SJCRH30 (cell line): Measurements from ENCODE around the gene PLXNC1. TPM values are rescaled to one million over a fixed set of nuclear protein-coding genes. Genes with fewer than 3 reads are reported as not detected.
A peak's percentile ranks its signal among the peaks of the same experiment; 100 is the strongest.

Experiments used
- DNase-seq, 2 experiments: peaks; one replicate each; pipeline ENCODE4 v3.0.0-alpha.2; 2015 to 2020
- H3K27ac ChIP-seq: fragments of 250-450 bp; sonication (Bioruptor Pico); 2 replicates; pipeline ENCODE4 v1.5.1; 2020; ENCODE audit warnings: mild to moderate bottlenecking, moderate library complexity
- H3K27me3 ChIP-seq: fragments of 250-450 bp; sonication (Bioruptor Pico); 2 replicates; pipeline ENCODE4 v1.5.1; 2020; ENCODE audit warnings: mild to moderate bottlenecking, moderate library complexity
- H3K36me3 ChIP-seq: fragments of 250-450 bp; sonication (Bioruptor Pico); 2 replicates; pipeline ENCODE4 v1.5.1; 2020; ENCODE audit warnings: mild to moderate bottlenecking, moderate library complexity
- H3K4me1 ChIP-seq: fragments of 250-450 bp; sonication (Bioruptor Pico); 2 replicates; pipeline ENCODE4 v1.5.1; 2020; ENCODE audit warnings: mild to moderate bottlenecking, moderate library complexity
- H3K4me3 ChIP-seq: fragments of 250-450 bp; sonication (Bioruptor Pico); 2 replicates; pipeline ENCODE4 v1.5.1; 2020; ENCODE audit warnings: mild to moderate bottlenecking, moderate library complexity
- H3K9me3 ChIP-seq: fragments of 250-450 bp; sonication (Bioruptor Pico); replicated peaks from 2 replicates; pipeline ENCODE4 v1.5.1; 2020; ENCODE audit warnings: mild to moderate bottlenecking, moderate library complexity
- total RNA-seq: library from RNA; depleted of rRNA; stranded (reverse); fragments of >200 nt; shearing (Covaris generic); gene quantifications from 2 replicates; pipeline ENCODE4 v1.2.3, GENCODE V29; 2014

The PLXNC1 gene
- total RNA-seq, 1 experiment from 2014 or later = 0.08 TPM

DNA sequence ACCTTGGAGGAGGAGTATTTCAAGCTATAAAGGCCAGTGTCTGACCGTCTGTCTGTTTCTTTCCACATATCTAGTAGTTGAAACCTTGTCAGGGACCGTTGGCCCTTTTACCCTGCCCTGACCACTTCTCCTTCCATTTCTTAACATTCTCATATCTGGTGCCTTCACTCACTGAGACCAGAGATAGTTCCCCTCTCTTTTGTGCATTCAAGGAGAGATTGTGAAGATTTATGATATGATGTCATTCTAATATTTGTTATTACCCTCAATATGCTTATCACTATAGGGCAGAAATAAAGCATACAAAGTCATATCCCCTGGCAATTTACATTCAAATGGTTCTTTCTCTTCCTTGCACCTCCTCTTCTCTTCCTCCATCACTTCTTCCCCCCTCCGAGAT is 83.3 kb downstream of the PLXNC1 start:
- Histone ChIP-seq H3K27ac (no peak overlapping the region), H3K4me1 (no peaks in the 10 kb centered on the region), H3K4me3 (no peak overlapping the region), H3K36me3 (no peaks in the 10 kb centered on the region), H3K27me3 (no peaks in the 10 kb centered on the region), H3K9me3 (no peaks in the 10 kb centered on the region)
- no peak for DNase-seq

DNA sequence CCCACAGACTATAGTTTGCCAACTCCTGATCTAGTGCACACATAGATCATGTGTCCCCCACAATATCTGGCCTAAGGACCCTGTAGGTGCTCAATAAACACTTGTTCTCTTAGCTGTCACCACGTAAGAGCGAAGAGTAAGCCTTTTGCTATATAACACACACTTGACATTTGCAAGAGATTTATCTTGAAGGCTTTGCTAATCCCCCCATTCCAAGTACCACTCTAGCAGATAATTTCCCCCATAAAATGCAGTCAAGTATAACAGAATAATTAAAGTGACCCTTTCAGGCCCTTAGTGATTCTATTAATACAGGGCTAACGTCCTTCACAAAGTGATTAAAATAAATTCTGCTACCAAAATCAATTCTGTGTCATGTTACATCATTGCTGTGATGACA is 87.5 kb downstream of the PLXNC1 start:
- Histone ChIP-seq H3K9me3 (no peaks in the 10 kb centered on the region), H3K27me3 (no peaks in the 10 kb centered on the region), H3K4me1 (no peaks in the 10 kb centered on the region), H3K4me3 (no peak overlapping the region), H3K36me3 (no peaks in the 10 kb centered on the region), H3K27ac (no peak overlapping the region)
- no peak for DNase-seq

DNA sequence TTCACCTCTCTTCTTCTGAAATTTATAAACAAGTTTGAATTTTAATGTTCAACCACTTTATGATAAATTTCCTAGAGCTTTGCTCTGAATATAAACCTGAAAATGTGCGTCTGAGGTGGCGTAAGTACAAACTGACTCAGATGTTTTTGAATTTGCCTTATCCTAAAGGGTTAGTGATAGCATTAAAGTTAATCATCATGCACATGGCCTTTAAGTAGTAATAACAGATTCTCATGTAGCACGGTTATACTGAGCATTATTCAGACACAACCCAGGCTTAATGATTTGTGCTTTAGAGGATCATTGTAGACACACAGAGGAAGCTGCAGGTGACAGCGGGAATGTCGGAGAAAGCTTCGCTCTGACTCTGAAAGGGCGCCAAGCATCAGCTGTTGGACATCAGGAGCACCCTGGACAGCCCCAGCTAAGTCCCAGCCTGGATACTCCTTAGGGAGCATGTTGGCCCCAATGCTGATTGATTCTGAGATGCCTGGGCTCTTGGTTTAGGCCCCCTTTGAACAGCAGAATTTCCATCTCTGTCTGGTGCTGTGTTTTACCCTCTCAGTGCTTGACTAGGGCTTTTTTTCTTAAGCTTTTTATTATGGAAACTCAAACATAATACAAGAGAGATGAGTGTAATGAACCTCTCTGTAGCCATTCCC is 91.1 kb downstream of the PLXNC1 start:
- Histone ChIP-seq H3K4me1 (no peaks in the 10 kb centered on the region), H3K36me3 (no peaks in the 10 kb centered on the region), H3K4me3 (no peak overlapping the region), H3K27me3 (no peaks in the 10 kb centered on the region), H3K9me3 (no peaks in the 10 kb centered on the region), H3K27ac (no peak overlapping the region)
- no peak for DNase-seq

DNA sequence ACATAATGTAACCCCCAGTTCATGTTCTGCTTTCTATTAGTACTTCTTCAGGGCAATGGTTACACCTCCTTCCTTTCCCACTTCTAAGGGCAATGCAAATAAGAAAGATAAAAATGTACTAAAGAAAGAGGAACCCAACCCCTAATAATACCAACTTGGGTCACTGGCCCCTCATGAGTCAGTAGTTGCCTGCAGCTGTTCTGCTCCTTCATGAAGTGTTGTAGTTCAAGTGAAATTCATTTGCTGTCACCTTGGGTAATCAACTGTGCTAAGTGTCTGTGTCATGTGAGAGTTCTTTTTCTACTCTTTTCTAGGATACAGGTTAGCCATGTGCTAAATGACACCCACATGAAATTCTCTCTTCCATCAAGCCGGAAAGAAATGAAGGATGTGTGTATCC is 91.8 kb downstream of the PLXNC1 start:
- Histone ChIP-seq H3K36me3 (no peaks in the 10 kb centered on the region), H3K9me3 (no peaks in the 10 kb centered on the region), H3K4me3 (no peak overlapping the region), H3K4me1 (no peaks in the 10 kb centered on the region), H3K27me3 (no peaks in the 10 kb centered on the region), H3K27ac (no peak overlapping the region)
- peak in 1 of 2 experiments; percentile 8 for DNase-seq

DNA sequence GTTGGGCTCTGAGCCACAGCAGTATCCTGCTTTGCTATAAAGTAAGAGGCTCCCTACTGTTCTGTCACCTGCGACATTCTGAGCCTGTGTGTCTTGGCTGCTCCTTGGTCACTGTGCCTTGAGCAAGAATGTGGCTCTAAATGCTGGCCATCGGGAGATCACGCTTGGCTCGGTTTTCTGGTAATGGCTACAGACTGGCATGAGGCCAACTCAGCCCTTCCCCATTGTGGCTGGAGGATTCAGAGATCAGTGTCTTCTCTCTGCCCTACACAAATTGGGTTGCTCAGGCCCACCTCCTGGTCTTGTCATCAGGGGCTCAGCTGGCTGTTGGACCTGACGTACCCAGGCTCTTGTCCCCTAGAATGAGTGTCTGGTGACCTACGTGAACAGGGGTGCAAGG is 94.5 kb downstream of the PLXNC1 start:
- H3K27me3 ChIP-seq = no peaks in the 10 kb centered on the region
- no peak overlapping the region for H3K27ac ChIP-seq
- no peaks in the 10 kb centered on the region for H3K4me1 ChIP-seq
- H3K9me3 ChIP-seq = no peaks in the 10 kb centered on the region
- no peaks in the 10 kb centered on the region for H3K36me3 ChIP-seq
- H3K4me3 ChIP-seq = no peak overlapping the region
- peak in 1 of 2 experiments; percentile 11 for DNase-seq

DNA sequence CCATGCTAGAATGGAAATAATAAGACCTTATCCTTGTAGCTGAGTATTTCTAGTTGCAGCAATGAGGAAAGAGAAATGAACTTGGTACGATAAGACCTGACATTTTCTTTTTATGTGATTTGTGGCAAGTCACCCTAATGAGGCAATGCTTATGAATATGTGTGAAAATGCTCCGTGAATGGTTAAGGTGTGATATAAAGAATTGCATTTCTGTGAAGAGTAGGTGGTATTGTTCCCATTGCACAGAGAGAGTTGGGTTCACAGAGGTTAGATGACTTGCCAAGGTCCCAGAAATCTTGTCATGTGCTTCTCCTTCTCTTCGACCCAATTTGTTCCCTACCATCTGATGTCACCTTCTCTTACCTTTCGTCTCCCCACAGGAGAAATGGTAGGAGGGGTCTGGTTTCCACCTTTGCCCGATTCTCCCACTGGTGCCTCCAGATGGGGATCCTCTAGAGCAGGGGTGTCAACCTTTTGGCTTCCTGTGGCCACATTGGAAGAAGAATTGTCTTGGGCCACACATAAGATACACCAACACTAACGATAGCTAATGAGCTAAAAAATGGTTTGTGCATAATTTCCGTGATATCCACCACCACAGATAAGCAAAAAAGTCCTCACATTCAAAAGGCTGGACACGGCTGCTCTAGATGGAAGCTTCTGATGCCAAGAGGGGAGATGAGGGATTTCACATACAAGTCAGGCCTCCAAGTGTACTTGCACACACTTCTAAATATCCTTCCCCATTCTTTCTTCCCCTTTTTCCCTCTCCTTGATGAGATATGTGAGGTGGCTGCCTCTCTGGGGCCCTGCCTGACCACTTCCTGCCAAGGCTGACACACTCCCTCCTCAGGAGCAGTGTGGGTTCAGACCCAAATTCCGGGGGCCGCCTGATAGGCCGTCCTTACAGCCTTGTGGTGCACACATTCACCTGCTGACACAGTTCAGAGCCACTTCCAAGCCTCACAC is 96.1 kb downstream of the PLXNC1 start:
- Histone ChIP-seq H3K9me3 (no peaks in the 10 kb centered on the region), H3K27me3 (no peaks in the 10 kb centered on the region), H3K4me1 (no peaks in the 10 kb centered on the region), H3K36me3 (no peaks in the 10 kb centered on the region), H3K4me3 (no peak overlapping the region), H3K27ac (no peak overlapping the region)
- no peak for DNase-seq

DNA sequence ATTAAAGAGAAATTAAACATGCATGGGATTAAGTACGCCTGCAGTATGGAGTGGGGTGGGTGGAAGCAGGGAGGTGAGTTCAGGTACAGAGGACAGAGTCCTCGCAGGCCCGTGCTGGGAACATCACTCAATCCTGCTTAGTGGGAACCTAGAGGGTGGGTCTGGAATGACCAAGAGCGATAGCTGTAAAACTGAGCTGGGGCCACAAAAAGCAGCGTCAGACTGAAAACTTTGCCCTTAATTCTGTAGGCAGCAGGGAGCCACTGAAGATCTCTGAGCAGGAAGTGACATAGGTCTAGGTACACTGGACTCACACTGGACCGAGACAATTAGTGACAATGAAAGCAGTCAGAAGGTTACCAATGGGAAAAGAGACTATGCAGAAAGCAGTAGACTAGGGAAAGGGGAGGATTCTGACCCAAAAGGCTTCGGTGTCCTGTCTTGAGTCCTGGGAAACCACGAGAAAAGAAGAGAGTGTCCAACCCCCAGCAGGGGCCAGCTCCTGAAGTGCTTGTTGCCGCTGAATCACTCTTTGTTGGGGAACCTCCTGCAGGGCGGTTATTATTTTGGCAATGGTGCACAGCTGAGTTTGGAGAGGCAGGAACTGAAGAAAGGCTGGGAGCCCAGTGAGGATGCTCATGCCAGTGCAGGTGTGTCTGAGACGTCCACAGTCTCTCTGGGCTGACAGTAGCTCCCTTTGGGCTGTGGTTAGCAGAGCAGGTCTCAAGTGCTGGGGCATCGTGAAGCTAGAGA is 97.4 kb downstream of the PLXNC1 start:
- H3K4me3 ChIP-seq = no peak overlapping the region
- H3K27me3 ChIP-seq = no peaks in the 10 kb centered on the region
- no peaks in the 10 kb centered on the region for H3K4me1 ChIP-seq
- no peak overlapping the region for H3K27ac ChIP-seq
- no peak for DNase-seq
- no peaks in the 10 kb centered on the region for H3K36me3 ChIP-seq
- no peaks in the 10 kb centered on the region for H3K9me3 ChIP-seq

DNA sequence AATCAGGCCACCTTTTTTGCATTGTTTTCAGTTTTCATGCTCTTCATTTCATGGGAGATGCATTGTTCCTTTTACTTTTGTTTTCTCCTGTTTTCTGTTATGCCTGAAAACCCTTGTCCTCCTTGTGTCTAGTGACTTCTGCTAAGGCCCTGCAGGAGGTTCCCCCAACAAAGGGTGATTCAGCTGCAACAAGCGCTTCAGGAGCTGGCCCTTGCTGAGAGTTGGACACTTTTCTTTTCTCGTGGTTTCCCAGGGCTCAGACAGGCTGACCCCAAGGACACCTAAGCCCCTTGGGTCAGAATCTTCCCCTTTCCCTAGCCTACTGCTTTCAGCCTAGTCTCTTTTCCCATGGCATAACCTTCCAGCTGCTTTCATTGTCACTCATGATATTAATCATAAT is 98.9 kb downstream of the PLXNC1 start:
- Histone ChIP-seq H3K36me3 (no peaks in the 10 kb centered on the region), H3K27ac (no peak overlapping the region), H3K9me3 (no peaks in the 10 kb centered on the region), H3K27me3 (no peaks in the 10 kb centered on the region), H3K4me1 (no peaks in the 10 kb centered on the region), H3K4me3 (no peak overlapping the region)
- DNase-seq = no peak

DNA sequence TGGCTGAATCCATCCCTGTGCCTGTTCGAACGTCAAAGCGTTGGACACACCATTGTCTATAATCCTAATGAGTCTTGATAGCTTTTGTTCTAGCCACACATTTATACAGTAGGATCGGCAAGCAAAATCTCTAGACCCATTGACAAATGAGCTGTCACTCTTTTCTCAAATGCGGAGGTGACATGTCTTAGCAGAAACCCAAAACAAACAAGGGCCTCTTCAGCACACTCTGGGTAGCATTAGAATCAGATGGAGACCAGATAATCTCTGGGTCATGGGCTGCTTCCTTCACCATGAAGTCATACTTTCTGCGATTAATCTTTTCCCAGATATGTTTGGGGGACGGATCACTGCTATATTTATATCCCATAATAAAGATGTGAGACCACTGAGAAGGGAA is 100.2 kb downstream of the PLXNC1 start:
- Histone ChIP-seq H3K9me3 (no peaks in the 10 kb centered on the region), H3K4me3 (no peak overlapping the region), H3K4me1 (no peaks in the 10 kb centered on the region), H3K36me3 (no peaks in the 10 kb centered on the region), H3K27ac (no peak overlapping the region), H3K27me3 (no peaks in the 10 kb centered on the region)
- DNase-seq = no peak

DNA sequence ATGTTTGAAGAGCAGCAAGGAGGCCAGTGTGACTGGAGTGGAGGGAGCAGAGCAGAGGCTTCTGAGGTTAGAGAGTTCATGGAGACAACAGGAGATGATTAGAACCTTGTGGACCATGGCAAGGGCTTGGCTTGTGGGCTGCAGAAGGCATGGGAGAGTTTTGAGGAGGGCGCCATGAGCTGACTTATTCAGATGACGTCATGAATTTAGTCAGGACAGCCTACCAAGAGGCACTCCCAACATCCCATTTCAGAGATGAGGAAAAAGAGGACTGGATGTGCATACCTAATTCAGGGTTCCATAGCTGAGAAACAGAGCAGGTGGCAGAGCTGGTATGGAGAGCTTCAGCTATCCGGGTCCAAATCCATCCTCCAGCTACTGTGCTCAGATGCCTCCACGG is 101.8 kb downstream of the PLXNC1 start:
- no peak for DNase-seq
- H3K36me3 ChIP-seq = no peaks in the 10 kb centered on the region
- no peak overlapping the region for H3K27ac ChIP-seq
- H3K9me3 ChIP-seq = no peaks in the 10 kb centered on the region
- no peak overlapping the region for H3K4me3 ChIP-seq
- H3K4me1 ChIP-seq = no peaks in the 10 kb centered on the region
- no peaks in the 10 kb centered on the region for H3K27me3 ChIP-seq

DNA sequence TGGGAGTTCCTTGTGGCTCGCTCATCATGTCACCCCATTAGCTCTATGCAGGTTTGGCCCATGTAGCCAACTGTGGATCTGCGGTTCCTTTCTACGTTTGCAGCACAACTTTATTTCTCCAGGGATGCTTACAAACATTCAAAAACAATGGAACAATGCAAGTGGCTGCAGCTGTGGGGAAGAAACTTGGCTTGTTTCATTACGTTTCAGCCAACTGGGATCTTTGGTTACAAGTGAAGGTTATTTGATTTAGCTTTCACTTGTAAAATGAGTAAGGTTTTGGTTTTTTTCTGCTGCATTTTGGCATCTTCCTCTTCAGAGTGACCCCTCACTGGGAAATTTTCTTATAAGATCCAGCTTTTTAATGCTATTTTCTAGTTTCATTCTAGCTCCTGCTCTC is 105.9 kb downstream of the PLXNC1 start:
- no peaks in the 10 kb centered on the region for H3K9me3 ChIP-seq
- H3K4me3 ChIP-seq = no peak overlapping the region
- H3K27ac ChIP-seq = no peak overlapping the region
- H3K27me3 ChIP-seq = no peaks in the 10 kb centered on the region
- no peaks in the 10 kb centered on the region for H3K36me3 ChIP-seq
- no peak for DNase-seq
- H3K4me1 ChIP-seq = no peaks in the 10 kb centered on the region

DNA sequence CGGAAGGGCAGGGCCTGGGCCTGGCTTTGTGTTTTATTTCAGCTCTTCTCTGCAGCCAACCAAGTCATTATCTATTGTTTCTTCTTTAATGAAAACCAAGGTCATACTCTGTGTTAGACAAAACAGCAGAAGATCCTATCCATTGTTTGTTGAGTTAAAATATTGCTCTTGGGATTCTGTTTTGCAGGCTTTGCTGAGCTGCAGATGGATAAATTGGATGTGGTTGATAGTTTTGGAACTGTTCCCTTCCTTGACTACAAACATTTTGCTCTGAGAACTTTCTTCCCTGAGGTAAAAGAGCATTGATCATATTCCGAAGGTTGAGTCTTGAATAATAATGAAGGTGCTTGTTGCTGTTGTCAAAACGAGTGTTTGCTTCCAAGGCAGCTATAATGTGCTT is 106.6 kb downstream of the PLXNC1 start:
- DNase-seq = no peak
- no peaks in the 10 kb centered on the region for H3K27me3 ChIP-seq
- no peak overlapping the region for H3K4me3 ChIP-seq
- no peaks in the 10 kb centered on the region for H3K9me3 ChIP-seq
- H3K36me3 ChIP-seq = no peaks in the 10 kb centered on the region
- no peaks in the 10 kb centered on the region for H3K4me1 ChIP-seq
- no peak overlapping the region for H3K27ac ChIP-seq

DNA sequence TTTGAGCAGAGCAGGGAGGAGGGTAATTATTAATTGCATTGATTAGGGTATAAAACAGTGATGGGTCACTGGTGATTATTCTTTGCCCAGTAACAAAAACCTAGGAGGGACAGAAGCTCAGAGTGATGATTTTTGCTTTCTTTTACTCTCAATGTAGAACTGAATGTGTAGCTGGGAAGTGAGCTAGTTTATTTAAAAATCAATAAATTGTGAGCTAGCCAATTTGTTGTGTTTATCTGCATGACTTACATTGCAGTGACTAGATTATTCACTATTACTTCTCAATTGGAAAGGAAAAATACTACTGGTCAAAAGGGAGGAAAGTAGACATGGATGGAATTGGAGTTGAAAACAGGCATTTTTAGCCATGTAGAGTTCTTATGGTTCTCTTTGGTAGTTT is 107.1 kb downstream of the PLXNC1 start:
- H3K4me3 ChIP-seq = no peak overlapping the region
- no peaks in the 10 kb centered on the region for H3K27me3 ChIP-seq
- no peak overlapping the region for H3K27ac ChIP-seq
- H3K9me3 ChIP-seq = no peaks in the 10 kb centered on the region
- H3K36me3 ChIP-seq = no peaks in the 10 kb centered on the region
- DNase-seq = no peak
- no peaks in the 10 kb centered on the region for H3K4me1 ChIP-seq

DNA sequence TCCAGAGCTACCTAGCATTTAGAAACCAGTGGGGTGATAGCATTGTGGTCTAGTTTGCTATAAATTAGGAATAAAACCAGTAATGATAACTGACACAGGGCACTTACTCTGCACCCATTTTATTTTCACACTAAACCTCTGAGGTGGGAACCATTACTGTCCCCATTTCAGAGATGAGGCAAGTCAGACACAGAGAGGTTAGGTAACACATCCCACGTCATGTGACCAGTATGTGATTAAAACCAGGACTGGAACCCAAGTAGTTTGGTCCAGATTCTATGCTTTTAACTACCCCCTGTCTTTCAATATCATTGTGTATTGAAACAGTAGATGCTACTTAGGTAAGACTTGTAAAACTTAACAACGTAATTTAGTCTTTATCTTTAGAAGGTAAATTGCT is 110.2 kb downstream of the PLXNC1 start:
- no peak overlapping the region for H3K27ac ChIP-seq
- no peak for DNase-seq
- H3K4me3 ChIP-seq = no peak overlapping the region
- no peaks in the 10 kb centered on the region for H3K27me3 ChIP-seq
- no peaks in the 10 kb centered on the region for H3K36me3 ChIP-seq
- no peaks in the 10 kb centered on the region for H3K4me1 ChIP-seq
- no peaks in the 10 kb centered on the region for H3K9me3 ChIP-seq

DNA sequence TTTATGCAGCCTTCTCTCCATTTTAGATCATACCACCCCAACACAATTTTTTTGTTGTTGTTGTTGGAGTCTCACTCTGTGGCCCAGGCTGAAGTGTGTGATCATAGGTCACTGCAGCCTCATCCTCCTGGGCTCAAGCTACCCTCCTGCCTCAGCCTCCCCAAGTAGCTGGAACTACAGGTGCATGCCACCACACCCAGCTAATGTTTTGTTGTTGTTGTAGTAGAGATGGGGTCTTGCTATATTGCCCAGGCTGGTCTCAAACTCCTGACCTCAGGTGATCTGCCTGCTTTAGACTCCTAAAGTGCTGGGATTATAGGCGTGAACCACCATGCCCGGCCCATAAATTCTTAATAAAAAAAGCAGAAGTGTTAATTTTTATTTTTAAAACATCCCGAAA is 111.6 kb downstream of the PLXNC1 start:
- Histone ChIP-seq H3K27ac (no peak overlapping the region), H3K4me1 (no peaks in the 10 kb centered on the region), H3K36me3 (no peaks in the 10 kb centered on the region), H3K4me3 (no peak overlapping the region), H3K27me3 (no peaks in the 10 kb centered on the region), H3K9me3 (no peaks in the 10 kb centered on the region)
- DNase-seq = no peak
